PFSK-1 (cell line): ENCODE results near the gene ANOS1.

Source experiments
- FOXP2 ChIP-seq: optimal IDR thresholded peaks from 2 replicates; pipeline ENCODE3; 2011; ENCODE audit warnings: borderline replicate concordance, control low read depth, inconsistent platforms; ENCODE audit not compliant: insufficient read depth; ENCODE audit errors: extremely low read length, extremely low read depth
- POLR2AphosphoS5 ChIP-seq: IDR thresholded peaks from 2 replicates; pipeline ENCODE4 v1.6.1; 2012; ENCODE audit warnings: low read depth, mild to moderate bottlenecking, control low read depth, low read length, moderate library complexity
- SIN3A ChIP-seq: IDR thresholded peaks from 2 replicates; pipeline ENCODE4 v1.6.1; 2012; ENCODE audit warnings: mild to moderate bottlenecking, low read length, moderate library complexity, borderline replicate concordance; ENCODE audit not compliant: insufficient read depth
- TAF1 ChIP-seq: IDR thresholded peaks from 2 replicates; pipeline ENCODE4 v1.6.1; 2012; ENCODE audit warnings: low read length, control low read depth, borderline replicate concordance; ENCODE audit not compliant: insufficient read depth
- TF ChIP-seq, protein P1 (sequence below), 2 experiments: IDR thresholded peaks; 2 replicates each; pipeline versions ENCODE4 v1.6.1 to v1.8.0; 2011 to 2012; ENCODE audit warnings: low read depth in 2 of 2, low read length in 2 of 2, control low read depth in 1 of 2, inconsistent platforms in 1 of 2, mild to moderate bottlenecking in 1 of 2, moderate library complexity in 1 of 2; ENCODE audit not compliant: insufficient read depth in 1 of 2

ANOS1 gene

DNA sequence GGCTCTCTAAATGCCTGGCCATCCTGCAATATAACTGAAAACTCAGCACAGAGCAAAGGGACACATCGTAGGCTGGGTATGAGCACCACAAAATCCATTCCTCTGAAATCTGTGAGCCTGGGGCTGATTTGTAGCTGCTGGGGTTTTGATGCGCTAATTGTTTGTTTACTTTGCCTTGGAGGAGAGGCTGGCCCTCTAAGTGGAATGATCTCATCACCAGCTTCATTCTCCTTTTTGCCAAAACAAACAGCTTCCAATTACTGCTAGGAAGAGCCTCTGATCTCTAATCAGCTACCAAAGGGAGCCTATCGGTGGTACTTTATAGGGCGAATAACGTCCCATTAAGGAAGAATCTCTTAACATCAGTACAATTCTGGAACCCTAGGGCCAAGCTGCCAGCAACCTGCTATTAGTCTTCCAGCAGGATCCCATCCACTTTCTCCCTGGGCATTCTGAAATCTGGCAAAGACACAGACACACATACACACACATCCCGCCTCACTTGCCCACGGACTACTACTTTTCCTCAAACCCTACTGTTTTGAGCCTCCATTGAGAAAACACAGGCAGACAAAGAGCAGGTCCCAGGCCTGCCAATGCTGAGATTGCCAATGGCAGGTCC is 5.8 kb downstream of the ANOS1 start:
- TF ChIP-seq, protein P1, sequence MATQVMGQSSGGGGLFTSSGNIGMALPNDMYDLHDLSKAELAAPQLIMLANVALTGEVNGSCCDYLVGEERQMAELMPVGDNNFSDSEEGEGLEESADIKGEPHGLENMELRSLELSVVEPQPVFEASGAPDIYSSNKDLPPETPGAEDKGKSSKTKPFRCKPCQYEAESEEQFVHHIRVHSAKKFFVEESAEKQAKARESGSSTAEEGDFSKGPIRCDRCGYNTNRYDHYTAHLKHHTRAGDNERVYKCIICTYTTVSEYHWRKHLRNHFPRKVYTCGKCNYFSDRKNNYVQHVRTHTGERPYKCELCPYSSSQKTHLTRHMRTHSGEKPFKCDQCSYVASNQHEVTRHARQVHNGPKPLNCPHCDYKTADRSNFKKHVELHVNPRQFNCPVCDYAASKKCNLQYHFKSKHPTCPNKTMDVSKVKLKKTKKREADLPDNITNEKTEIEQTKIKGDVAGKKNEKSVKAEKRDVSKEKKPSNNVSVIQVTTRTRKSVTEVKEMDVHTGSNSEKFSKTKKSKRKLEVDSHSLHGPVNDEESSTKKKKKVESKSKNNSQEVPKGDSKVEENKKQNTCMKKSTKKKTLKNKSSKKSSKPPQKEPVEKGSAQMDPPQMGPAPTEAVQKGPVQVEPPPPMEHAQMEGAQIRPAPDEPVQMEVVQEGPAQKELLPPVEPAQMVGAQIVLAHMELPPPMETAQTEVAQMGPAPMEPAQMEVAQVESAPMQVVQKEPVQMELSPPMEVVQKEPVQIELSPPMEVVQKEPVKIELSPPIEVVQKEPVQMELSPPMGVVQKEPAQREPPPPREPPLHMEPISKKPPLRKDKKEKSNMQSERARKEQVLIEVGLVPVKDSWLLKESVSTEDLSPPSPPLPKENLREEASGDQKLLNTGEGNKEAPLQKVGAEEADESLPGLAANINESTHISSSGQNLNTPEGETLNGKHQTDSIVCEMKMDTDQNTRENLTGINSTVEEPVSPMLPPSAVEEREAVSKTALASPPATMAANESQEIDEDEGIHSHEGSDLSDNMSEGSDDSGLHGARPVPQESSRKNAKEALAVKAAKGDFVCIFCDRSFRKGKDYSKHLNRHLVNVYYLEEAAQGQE (IDR thresholded peaks at IDR 0.05; ENCODE audit: insufficient read depth in 1 of 2, low read depth in 2 of 2, low read length in 2 of 2) = no peak
- TF ChIP-seq SIN3A (no peak), TAF1 (no peak), FOXP2 (no peak), POLR2AphosphoS5 (no peak)

- TF ChIP-seq TAF1 (no peak), FOXP2 (no peak), SIN3A (no peak), POLR2AphosphoS5 (no peak)
- TF ChIP-seq, protein P1 (IDR thresholded peaks at IDR 0.05; ENCODE audit: insufficient read depth in 1 of 2, low read depth in 2 of 2, low read length in 2 of 2) = no peak
Measured at GRCh38 chrX:8724300-8724699, 7.6 kb downstream of the ANOS1 start.

GRCh38 chrX:8721536-8721935 is 10.4 kb downstream of the ANOS1 start:
- TF ChIP-seq POLR2AphosphoS5 = no peak
- no peak for TF ChIP-seq TAF1
- TF ChIP-seq SIN3A = no peak
- no peak for TF ChIP-seq FOXP2
- TF ChIP-seq, protein P1 (IDR thresholded peaks at IDR 0.05; ENCODE audit: insufficient read depth in 1 of 2, low read depth in 2 of 2, low read length in 2 of 2) = no peak

DNA sequence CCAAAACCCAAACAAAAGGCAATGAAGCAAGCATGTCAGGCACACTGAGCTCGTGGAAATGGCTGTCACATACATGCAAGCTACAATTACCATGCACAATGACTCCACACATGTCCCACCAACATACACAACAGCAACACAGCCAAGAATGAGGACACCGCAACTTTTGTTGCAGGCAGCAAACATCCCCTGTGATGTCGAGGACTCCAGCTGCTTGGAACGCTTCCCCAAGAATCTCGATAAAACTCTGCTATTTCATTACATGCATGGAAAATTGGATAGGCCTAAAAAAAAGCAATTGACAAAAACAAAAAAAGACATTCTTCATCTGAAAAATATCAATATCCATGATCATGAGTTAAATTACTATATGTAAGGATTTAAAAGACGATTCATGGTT is 11.8 kb downstream of the ANOS1 start:
- no peak for TF ChIP-seq SIN3A
- no peak for TF ChIP-seq FOXP2
- TF ChIP-seq TAF1 = no peak
- TF ChIP-seq, protein P1 (IDR thresholded peaks at IDR 0.05; ENCODE audit: insufficient read depth in 1 of 2, low read depth in 2 of 2, low read length in 2 of 2) = no peak
- no peak for TF ChIP-seq POLR2AphosphoS5
